ENCODE measurements around the gene GJA4. TPM values are rescaled to one million over a fixed set of nuclear protein-coding genes. Genes with fewer than 3 reads are reported as not detected.

Gene GJA4
- total RNA-seq, 1 experiment from 2014 or later = not detected

GRCh38 chr1:34828611-34829010 is 35.8 kb downstream of the GJA4 start (continued):
- TF ChIP-seq ZBTB33 (IDR thresholded peaks at IDR 0.05; ENCODE audit: extremely low read depth, insufficient replicate concordance, low read length) (no peak), EZH2phosphoT487 (IDR thresholded peaks at IDR 0.05; ENCODE audit: borderline replicate concordance) (no peak), CTCF (IDR thresholded peaks at IDR 0.05 in 2 of 3, conservative IDR thresholded peaks at IDR 0.05 in 1 of 3; ENCODE audit: borderline replicate concordance in 1 of 3, insufficient read depth in 1 of 3, low read depth in 2 of 3, low read length in 2 of 3) (no peak), YY1 (IDR thresholded peaks at IDR 0.05; ENCODE audit: extremely low read depth, insufficient replicate concordance, low read depth, low read length) (no peak)

- no TSS peak for BruUV-seq (replicated peaks)
- no peak overlapping the region for H2AFZ ChIP-seq (ENCODE audit: low read depth, low read length, poor library complexity, severe bottlenecking)
- ChIA-PET CTCF (no interaction called here), POLR2A (no interaction called here), RAD21 (ENCODE audit: low non-redundant PET in 1 of 2, low total read pairs in 2 of 2, uncharacterized antibody in 2 of 2, unreplicated experiment in 2 of 2) (no interaction called here)
- no peaks in the 10 kb centered on the region for H3K4me1 ChIP-seq (ENCODE audit: control insufficient read depth in 1 of 2, insufficient read depth in 2 of 2, low read length in 2 of 2)
- no peak overlapping the region for H3K4me3 ChIP-seq (replicated peaks in 1 of 2; ENCODE audit: low read depth in 1 of 2, low read length in 2 of 2)
- H3K27ac ChIP-seq (ENCODE audit: low read depth, low read length) = no peak overlapping the region
- H3K79me2 ChIP-seq (ENCODE audit: insufficient read depth, low read length) = no peaks in the 10 kb centered on the region
- H3K27me3 ChIP-seq (ENCODE audit: insufficient read depth, low read length) = peaks cover 6% of the 10 kb centered on the region; the same call in 1 of the 2 replicates
- intact Hi-C loops (cut with micrococcal nuclease) = no loop called here
- no peaks in the 10 kb centered on the region for H3K36me3 ChIP-seq (ENCODE audit: control insufficient read depth in 1 of 2, insufficient read depth in 2 of 2, low read length in 2 of 2)
- no peak for ATAC-seq
- TF ChIP-seq ZFX (IDR thresholded peaks at IDR 0.05) (no peak), CBX3 (IDR thresholded peaks at IDR 0.05; ENCODE audit: low read depth) (no peak), EZH2phosphoT487 (IDR thresholded peaks at IDR 0.05; ENCODE audit: borderline replicate concordance) (no peak), ATF3 (IDR thresholded peaks at IDR 0.05) (no peak), CEBPB (IDR thresholded peaks at IDR 0.05; ENCODE audit: low read depth) (no peak), ELF1 (IDR thresholded peaks at IDR 0.05; ENCODE audit: borderline replicate concordance, low read depth) (no peak), CTCF (IDR thresholded peaks at IDR 0.05 in 2 of 3, conservative IDR thresholded peaks at IDR 0.05 in 1 of 3; ENCODE audit: borderline replicate concordance in 1 of 3, insufficient read depth in 1 of 3, low read depth in 2 of 3, low read length in 2 of 3) (no peak), YY1 (IDR thresholded peaks at IDR 0.05; ENCODE audit: extremely low read depth, insufficient replicate concordance, low read depth, low read length) (no peak), EZH2 (IDR thresholded peaks at IDR 0.05) (no peak), POLR2AphosphoS5 (IDR thresholded peaks at IDR 0.05; ENCODE audit: low read depth, low read length) (no peak), RAD21 (IDR thresholded peaks at IDR 0.05; ENCODE audit: low read depth) (no peak), SP1 (IDR thresholded peaks at IDR 0.05; ENCODE audit: low read depth) (no peak), MAX (IDR thresholded peaks at IDR 0.05) (no peak), EGR1 (IDR thresholded peaks at IDR 0.05; ENCODE audit: low read depth) (no peak)
- no peaks in the 10 kb centered on the region for H3K9me3 ChIP-seq (ENCODE audit: control insufficient read depth in 1 of 2, insufficient read depth in 1 of 2, low read depth in 1 of 2, low read length in 2 of 2)
- no peak overlapping the region for H3K4me2 ChIP-seq (ENCODE audit: low read length)
- no peaks in the 10 kb centered on the region for H4K20me1 ChIP-seq (ENCODE audit: insufficient read depth)
- no peak for DNase-seq (ENCODE audit: low read depth, low spot score)
- H3K9ac ChIP-seq (ENCODE audit: low read length) = no peak overlapping the region
- no peaks in the 10 kb centered on the region for H3K9me2 ChIP-seq (ENCODE audit: insufficient read depth)
Observed at GRCh38 chr1:34829250-34829649, 36.5 kb downstream of the GJA4 start.
